ENCODE results near the gene NKX2-1. TPM values are rescaled to one million over a fixed set of nuclear protein-coding genes. Genes with fewer than 3 reads are reported as not detected.
"Not testable (repeated sequence)": the region's sequence is repeated elsewhere in the genome, so short reads cannot be mapped to it uniquely, and the experiment has no call there.

Gene NKX2-1
- total RNA-seq, 5 donors from 2014 or later (not counting 1 experiment from before 2014, with no cell fraction given) = 0.16 to 0.23 (median 0.16) TPM; not detected in 2

- CTCF ChIA-PET; H3K27ac Mint-ChIP-seq; H3K4me1 ChIP-seq (ENCODE audit: control insufficient read depth in 1 of 2, extremely low read depth in 1 of 2, insufficient read depth in 2 of 2, low read length in 2 of 2); H3K9me3 ChIP-seq; DNase-seq; H3K4me3 ChIP-seq (ENCODE audit: control insufficient read depth in 1 of 2, extremely low read depth in 1 of 2, low read length in 1 of 2); H3K9me3 Mint-ChIP-seq; H3K4me1 Mint-ChIP-seq; H3K27ac ChIP-seq (ENCODE audit: low read length); H3K27me3 ChIP-seq (replicated peaks in 1 of 2; ENCODE audit: control insufficient read depth in 2 of 2, extremely low read depth in 1 of 2, insufficient read depth in 2 of 2, low read length in 1 of 2); H3K36me3 ChIP-seq (ENCODE audit: control insufficient read depth in 2 of 2, extremely low read depth in 1 of 2, insufficient read depth in 1 of 2, low read length in 1 of 2); POLR2A ChIA-PET; H3K4me3 Mint-ChIP-seq; ATAC-seq (replicated peaks in 1 of 4); H3K36me3 Mint-ChIP-seq: not testable (repeated sequence)
- 97% methylated on average over 14 of the region's 16 CpGs for WGBS (ENCODE audit: insufficient coverage)
- H3K27me3 Mint-ChIP-seq = peaks cover 11 to 31% of the 10 kb centered on the region in 2 donors
These were observed 24.2 kb upstream of the NKX2-1 start for GRCh38 chr14:36544280-36544679.

- ChIA-PET POLR2A (no interaction called here), CTCF (no interaction called here)
- no peaks in the 10 kb centered on the region for H3K4me1 ChIP-seq (ENCODE audit: control insufficient read depth in 1 of 2, extremely low read depth in 1 of 2, insufficient read depth in 2 of 2, low read length in 2 of 2)
- no peaks in the 10 kb centered on the region for H3K4me1 Mint-ChIP-seq
- H3K36me3 Mint-ChIP-seq = no peaks in the 10 kb centered on the region
- H3K27ac Mint-ChIP-seq = no peak overlapping the region
- no peak for DNase-seq
- no peak overlapping the region for H3K27ac ChIP-seq (ENCODE audit: low read length)
- no peak overlapping the region for H3K4me3 Mint-ChIP-seq
- H3K9me3 Mint-ChIP-seq = peaks cover 9 to 29% (median 19%) of the 10 kb centered on the region in 3 donors
- peaks cover 17 to 27% of the 10 kb centered on the region in 2 donors for H3K27me3 Mint-ChIP-seq
- no peak overlapping the region for H3K4me3 ChIP-seq (ENCODE audit: control insufficient read depth in 1 of 2, extremely low read depth in 1 of 2, low read length in 1 of 2)
- no CpG with 5 or more reads among the region's 1 CpG for WGBS (ENCODE audit: insufficient coverage)
- peaks cover 0 to 3% of the 10 kb centered on the region in 2 experiments for H3K27me3 ChIP-seq (replicated peaks in 1 of 2; ENCODE audit: control insufficient read depth in 2 of 2, extremely low read depth in 1 of 2, insufficient read depth in 2 of 2, low read length in 1 of 2)
- H3K36me3 ChIP-seq (ENCODE audit: control insufficient read depth in 2 of 2, extremely low read depth in 1 of 2, insufficient read depth in 1 of 2, low read length in 1 of 2) = no peaks in the 10 kb centered on the region
- ATAC-seq (replicated peaks in 1 of 4) = no peak
- H3K9me3 ChIP-seq = no peaks in the 10 kb centered on the region
These were observed 18.0 kb upstream of the NKX2-1 start for GRCh38 chr14:36538051-36538450.

- Histone ChIP-seq H3K9me3 (no peaks in the 10 kb centered on the region), H3K36me3 (ENCODE audit: control insufficient read depth in 2 of 2, extremely low read depth in 1 of 2, insufficient read depth in 1 of 2, low read length in 1 of 2) (no peaks in the 10 kb centered on the region), H3K27me3 (replicated peaks in 1 of 2; ENCODE audit: control insufficient read depth in 2 of 2, extremely low read depth in 1 of 2, insufficient read depth in 2 of 2, low read length in 1 of 2) (peaks cover 19 to 29% of the 10 kb centered on the region in 2 experiments), H3K4me1 (ENCODE audit: control insufficient read depth in 1 of 2, extremely low read depth in 1 of 2, insufficient read depth in 2 of 2, low read length in 2 of 2) (peaks cover 0 to 4% of the 10 kb centered on the region in 2 experiments), H3K4me3 (ENCODE audit: control insufficient read depth in 1 of 2, extremely low read depth in 1 of 2, low read length in 1 of 2) (no peak overlapping the region), H3K27ac (ENCODE audit: low read length) (no peak overlapping the region)
- ATAC-seq (replicated peaks in 1 of 4) (no peak), DNase-seq (no peak)
- ChIA-PET CTCF (no interaction called here), POLR2A (interaction anchor here in 1 of 2 donors (0.5 kb wide), 1 partner anchor 31 kb away, joined by 5 read pairs; no protein-coding TSS in a partner anchor)
- no peak overlapping the region for H3K27ac Mint-ChIP-seq
- H3K9me3 Mint-ChIP-seq = peaks cover 0 to 12% (median 7%) of the 10 kb centered on the region in 3 donors
- no peaks in the 10 kb centered on the region for H3K36me3 Mint-ChIP-seq
- peaks cover 0 to 4% (median 3%) of the 10 kb centered on the region in 3 donors for H3K4me1 Mint-ChIP-seq
- peaks cover 57 to 58% of the 10 kb centered on the region in 2 donors for H3K27me3 Mint-ChIP-seq
- H3K4me3 Mint-ChIP-seq = no peak overlapping the region
These were observed 9.0 kb upstream of the NKX2-1 start for GRCh38 chr14:36529062-36529461.

GRCh38 chr14:36525746-36526099 is 5.7 kb upstream of the NKX2-1 start:
- no peaks in the 10 kb centered on the region for H3K36me3 Mint-ChIP-seq
- H3K27me3 ChIP-seq (replicated peaks in 1 of 2; ENCODE audit: control insufficient read depth in 2 of 2, extremely low read depth in 1 of 2, insufficient read depth in 2 of 2, low read length in 1 of 2) = peaks cover 22 to 61% of the 10 kb centered on the region in 2 experiments
- H3K9me3 ChIP-seq = no peaks in the 10 kb centered on the region
- no peaks in the 10 kb centered on the region for H3K36me3 ChIP-seq (ENCODE audit: control insufficient read depth in 2 of 2, extremely low read depth in 1 of 2, insufficient read depth in 1 of 2, low read length in 1 of 2)
- H3K9me3 Mint-ChIP-seq = peaks cover 0 to 8% (median 3%) of the 10 kb centered on the region in 3 donors
- no peak overlapping the region for H3K27ac ChIP-seq (ENCODE audit: low read length)
- H3K4me3 Mint-ChIP-seq = peak overlapping the region in 1 of 3 donors; percentile 23
- no peak for DNase-seq
- WGBS (ENCODE audit: insufficient coverage) = 23% methylated on average over 6 of the region's 10 CpGs
- peaks cover 12 to 17% (median 16%) of the 10 kb centered on the region in 3 donors for H3K4me1 Mint-ChIP-seq
- H3K4me1 ChIP-seq (ENCODE audit: control insufficient read depth in 1 of 2, extremely low read depth in 1 of 2, insufficient read depth in 2 of 2, low read length in 2 of 2) = peaks cover 0 to 4% of the 10 kb centered on the region in 2 experiments
- ATAC-seq (replicated peaks in 1 of 4) = no peak
- no peak overlapping the region for H3K4me3 ChIP-seq (ENCODE audit: control insufficient read depth in 1 of 2, extremely low read depth in 1 of 2, low read length in 1 of 2)
- H3K27ac Mint-ChIP-seq = no peak overlapping the region
- POLR2A ChIA-PET = no interaction called here
- H3K27me3 Mint-ChIP-seq = peaks cover 76 to 86% of the 10 kb centered on the region in 2 donors
- CTCF ChIA-PET = no interaction called here

GRCh38 chr14:36524874-36525745 is 5.1 kb upstream of the NKX2-1 start:
- H3K27ac Mint-ChIP-seq = no peak overlapping the region
- peaks cover 13 to 17% (median 16%) of the 10 kb centered on the region in 3 donors for H3K4me1 Mint-ChIP-seq
- ATAC-seq (replicated peaks in 1 of 4) (no peak), DNase-seq (no peak)
- peaks cover 0 to 8% (median 3%) of the 10 kb centered on the region in 3 donors for H3K9me3 Mint-ChIP-seq
- H3K4me3 Mint-ChIP-seq = peak overlapping the region in 1 of 3 donors; percentile 23
- no peaks in the 10 kb centered on the region for H3K36me3 Mint-ChIP-seq
- Histone ChIP-seq H3K4me3 (ENCODE audit: control insufficient read depth in 1 of 2, extremely low read depth in 1 of 2, low read length in 1 of 2) (peak overlapping the region in 1 of 2 donors; percentile 12), H3K36me3 (ENCODE audit: control insufficient read depth in 2 of 2, extremely low read depth in 1 of 2, insufficient read depth in 1 of 2, low read length in 1 of 2) (no peaks in the 10 kb centered on the region), H3K27ac (ENCODE audit: low read length) (no peak overlapping the region), H3K9me3 (no peaks in the 10 kb centered on the region), H3K4me1 (ENCODE audit: control insufficient read depth in 1 of 2, extremely low read depth in 1 of 2, insufficient read depth in 2 of 2, low read length in 2 of 2) (peaks cover 0 to 8% of the 10 kb centered on the region in 2 experiments), H3K27me3 (replicated peaks in 1 of 2; ENCODE audit: control insufficient read depth in 2 of 2, extremely low read depth in 1 of 2, insufficient read depth in 2 of 2, low read length in 1 of 2) (peaks cover 20 to 66% of the 10 kb centered on the region in 2 experiments)
- ChIA-PET CTCF (no interaction called here), POLR2A (no interaction called here)
- H3K27me3 Mint-ChIP-seq = peaks cover 73 to 87% of the 10 kb centered on the region in 2 donors
- 13% methylated on average over 32 of the region's 54 CpGs for WGBS (ENCODE audit: insufficient coverage)

- no peak overlapping the region for H3K27ac ChIP-seq (ENCODE audit: low read length)
- H3K27me3 Mint-ChIP-seq = peaks cover 70 to 91% of the 10 kb centered on the region in 2 donors
- H3K27me3 ChIP-seq (replicated peaks in 1 of 2; ENCODE audit: control insufficient read depth in 2 of 2, extremely low read depth in 1 of 2, insufficient read depth in 2 of 2, low read length in 1 of 2) = peaks cover 20 to 74% of the 10 kb centered on the region in 2 experiments
- WGBS (ENCODE audit: insufficient coverage) = 10% methylated on average over 25 of the region's 38 CpGs
- H3K9me3 Mint-ChIP-seq = peaks cover 0 to 5% (median under 1%) of the 10 kb centered on the region in 3 donors
- no peaks in the 10 kb centered on the region for H3K9me3 ChIP-seq
- peaks cover 18 to 21% (median 19%) of the 10 kb centered on the region in 3 donors for H3K4me1 Mint-ChIP-seq
- H3K36me3 Mint-ChIP-seq = no peaks in the 10 kb centered on the region
- H3K4me1 ChIP-seq (ENCODE audit: control insufficient read depth in 1 of 2, extremely low read depth in 1 of 2, insufficient read depth in 2 of 2, low read length in 2 of 2) = peaks cover 0 to 15% of the 10 kb centered on the region in 2 experiments
- no peak overlapping the region for H3K4me3 Mint-ChIP-seq
- no peak for ATAC-seq (replicated peaks in 1 of 4)
- DNase-seq = no peak
- POLR2A ChIA-PET = no interaction called here
- CTCF ChIA-PET = no interaction called here
- no peaks in the 10 kb centered on the region for H3K36me3 ChIP-seq (ENCODE audit: control insufficient read depth in 2 of 2, extremely low read depth in 1 of 2, insufficient read depth in 1 of 2, low read length in 1 of 2)
- no peak overlapping the region for H3K27ac Mint-ChIP-seq
- no peak overlapping the region for H3K4me3 ChIP-seq (ENCODE audit: control insufficient read depth in 1 of 2, extremely low read depth in 1 of 2, low read length in 1 of 2)
These were observed 4.3 kb upstream of the NKX2-1 start for GRCh38 chr14:36524220-36524837.
